Measurements from ENCODE around the gene CYP27B1. TPM values are rescaled to one million over a fixed set of nuclear protein-coding genes. Genes with fewer than 3 reads are reported as not detected.

Gene CYP27B1
- total and polyA plus RNA-seq, 2 donors (not counting 3 experiments of a cell fraction or from before 2014, with no cell fraction given) = 0.62 to 2.7 TPM

DNA sequence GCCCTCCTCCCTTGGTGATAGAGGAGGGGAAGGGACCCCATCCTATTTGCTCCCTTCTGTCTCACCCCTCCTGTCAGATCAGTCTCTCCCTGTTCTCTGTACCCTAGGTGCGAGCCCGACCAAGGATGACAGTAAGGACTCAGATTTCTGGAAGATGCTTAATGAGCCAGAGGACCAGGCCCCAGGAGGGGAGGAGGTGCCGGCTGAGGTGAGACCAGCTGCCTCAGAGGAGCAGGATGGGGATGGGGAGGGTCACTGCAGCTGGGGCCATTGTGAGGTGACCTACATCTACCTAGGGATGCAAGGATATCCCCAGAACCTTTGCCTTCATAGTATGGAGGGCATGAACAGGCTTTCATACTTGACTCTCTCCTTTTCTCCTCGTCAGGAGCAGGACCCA, 50.6 kb downstream of the CYP27B1 start:
- no peak overlapping the region for H2AFZ ChIP-seq (ENCODE audit: low read depth, low read length)
- dilution Hi-C loops (cut with MboI; ENCODE audit: extremely low pct_ligation_motif_present, low sequenced_read_pairs) = no loop called here

More for the DNA sequence above, 50.6 kb downstream of the CYP27B1 start:
- no peaks in the 10 kb centered on the region for H3K9me1 ChIP-seq (replicated peaks; ENCODE audit: control insufficient read depth, extremely low read depth, insufficient read depth, low read length)
- H3K9ac ChIP-seq (replicated peaks; ENCODE audit: extremely low read depth, insufficient read depth, low read length) = no peak overlapping the region
- no peaks in the 10 kb centered on the region for H3K4me1 ChIP-seq (ENCODE audit: control insufficient read depth, extremely low read depth, insufficient read depth, low read length)
- no peak overlapping the region for H3K27ac ChIP-seq (ENCODE audit: insufficient read depth, low read depth, low read length)
- POLR2A ChIA-PET = no interaction called here
- CTCF ChIA-PET = interaction anchor here (1.3 kb wide), 1 partner anchor 10 kb away, joined by 5 read pairs; no protein-coding TSS in a partner anchor
- H3K4me2 ChIP-seq (ENCODE audit: insufficient read depth, low read length) = no peak overlapping the region
- intact Hi-C loops (cut with micrococcal nuclease) = no loop called here
- H3K9me3 ChIP-seq (replicated peaks; ENCODE audit: control insufficient read depth, insufficient read depth, low read length) = no peaks in the 10 kb centered on the region
- no peak for DNase-seq (ENCODE audit: low read depth, low spot score)
- H3K79me2 ChIP-seq (ENCODE audit: control insufficient read depth, insufficient read depth, low read length) = no peaks in the 10 kb centered on the region
- FAIRE-seq = no peak
- no peaks in the 10 kb centered on the region for H4K20me1 ChIP-seq (replicated peaks; ENCODE audit: control insufficient read depth, extremely low read depth, insufficient read depth, low read length)
- BruUV-seq (replicated peaks) = no TSS peak
- peaks cover 0 to 41% of the 10 kb centered on the region in 2 experiments for H3K36me3 ChIP-seq (ENCODE audit: control insufficient read depth in 2 of 2, extremely low read depth in 1 of 2, insufficient read depth in 2 of 2, low read length in 2 of 2)
- TF ChIP-seq FOS (IDR thresholded peaks at IDR 0.05; ENCODE audit: borderline replicate concordance, insufficient read depth, low read length) (no peak), MYC (IDR thresholded peaks at IDR 0.05; ENCODE audit: low read depth, low read length) (no peak), POLR2A (IDR thresholded peaks at IDR 0.05; ENCODE audit: low read depth, low read length) (no peak), JUN (IDR thresholded peaks at IDR 0.05; ENCODE audit: borderline replicate concordance, insufficient read depth, insufficient read length, low read depth) (no peak), GATA2 (IDR thresholded peaks at IDR 0.05; ENCODE audit: insufficient read depth, insufficient read length, low read depth, low read length) (no peak), EZH2 (IDR thresholded peaks at IDR 0.05; ENCODE audit: borderline replicate concordance, low read depth, low read length, severe bottlenecking) (no peak), CTCF (IDR thresholded peaks at IDR 0.05; ENCODE audit: extremely low read depth in 1 of 2, insufficient read depth in 1 of 2, low read depth in 1 of 2, low read length in 2 of 2) (no peak), POLR2AphosphoS5 (IDR thresholded peaks at IDR 0.05; ENCODE audit: insufficient read depth, low read depth, low read length) (no peak), MAX (IDR thresholded peaks at IDR 0.05; ENCODE audit: insufficient read depth, insufficient read length) (no peak)
- no peaks in the 10 kb centered on the region for H3K27me3 ChIP-seq (ENCODE audit: control insufficient read depth in 2 of 2, insufficient read depth in 2 of 2, low read length in 2 of 2)
- no peak overlapping the region for H3K4me3 ChIP-seq (replicated peaks in 1 of 3; ENCODE audit: insufficient read depth in 1 of 3, low read depth in 1 of 3, low read length in 3 of 3)

Measured in endothelial cell of umbilical vein (primary cell).